Mesenchymal stem cell (in vitro differentiated cells and primary cell): ENCODE data around the gene BMPR1A.

ENCODE experiments used
- DNase-seq: peaks from one replicate; pipeline ENCODE4 v3.0.0-alpha.2; 2013
- H2AFZ ChIP-seq: one replicate; pipeline ENCODE4 v1.6.1; 2013; ENCODE audit warnings: low read depth, mild to moderate bottlenecking, control low read depth, inconsistent platforms, low read length, moderate library complexity
- H2AK5ac ChIP-seq: 2 replicates; pipeline ENCODE4 v1.6.1; 2013; ENCODE audit warnings: low read length, moderate library complexity, mild to moderate bottlenecking, inconsistent platforms; ENCODE audit not compliant: severe bottlenecking
- H2BK120ac ChIP-seq: one replicate; pipeline ENCODE4 v1.6.1; 2013; ENCODE audit warnings: low read depth, mild to moderate bottlenecking, inconsistent platforms, low read length, moderate library complexity
- H2BK12ac ChIP-seq, 2 experiments: one replicate each; pipeline ENCODE4 v1.6.1; 2013; ENCODE audit warnings: inconsistent platforms in 2 of 2, low read length in 2 of 2, mild to moderate bottlenecking in 2 of 2, moderate library complexity in 2 of 2, control low read depth in 1 of 2
- H2BK15ac ChIP-seq: one replicate; pipeline ENCODE4 v1.6.1; 2013; ENCODE audit warnings: mild to moderate bottlenecking, low read depth, inconsistent platforms; ENCODE audit not compliant: poor library complexity, severe bottlenecking
- H2BK5ac ChIP-seq: 2 replicates; pipeline ENCODE4 v1.6.1; 2013; ENCODE audit warnings: low read depth, mild to moderate bottlenecking, low read length, control low read depth, inconsistent platforms; ENCODE audit not compliant: poor library complexity, severe bottlenecking
- H3K14ac ChIP-seq, 2 experiments: one replicate each; pipeline ENCODE4 v1.6.1; 2013; ENCODE audit warnings: inconsistent platforms in 2 of 2, low read length in 2 of 2, control low read depth in 1 of 2, mild to moderate bottlenecking in 1 of 2, moderate library complexity in 1 of 2
- H3K18ac ChIP-seq, 2 experiments: one replicate each; pipeline ENCODE4 v1.6.1; 2013; ENCODE audit warnings: inconsistent platforms in 2 of 2, low read length in 2 of 2, control low read depth in 1 of 2, low read depth in 1 of 2, mild to moderate bottlenecking in 1 of 2
- H3K23ac ChIP-seq, 2 experiments: one replicate each; pipeline ENCODE4 v1.6.1; 2013; ENCODE audit warnings: inconsistent platforms in 2 of 2, low read length in 2 of 2, mild to moderate bottlenecking in 2 of 2, moderate library complexity in 2 of 2, control low read depth in 1 of 2
- H3K27ac ChIP-seq: 2 replicates; pipeline ENCODE4 v1.5.1; 2013; ENCODE audit warnings: mild to moderate bottlenecking, moderate library complexity, low read length, control low read depth, inconsistent platforms; ENCODE audit not compliant: poor library complexity, severe bottlenecking
- H3K27me3 ChIP-seq, 2 experiments: 2 replicates each; pipeline versions ENCODE4 v1.6.1 to v1.7.0; 2013; ENCODE audit warnings: low read length in 2 of 2, mild to moderate bottlenecking in 2 of 2, moderate library complexity in 2 of 2, control low read depth in 1 of 2, inconsistent platforms in 1 of 2; ENCODE audit not compliant: control insufficient read depth in 1 of 2, insufficient read depth in 1 of 2
- H3K36me3 ChIP-seq, 2 experiments: 2 replicates each; pipeline versions ENCODE4 v1.6.1 to v1.7.0; 2013; ENCODE audit warnings: low read length in 2 of 2, control low read depth in 1 of 2, inconsistent platforms in 1 of 2, low read depth in 1 of 2, mild to moderate bottlenecking in 1 of 2; ENCODE audit not compliant: insufficient read depth in 2 of 2, control insufficient read depth in 1 of 2
- H3K4ac ChIP-seq, 2 experiments: one replicate each; pipeline ENCODE4 v1.6.1; 2013; ENCODE audit warnings: inconsistent platforms in 2 of 2, low read length in 2 of 2, mild to moderate bottlenecking in 2 of 2, moderate library complexity in 2 of 2, control low read depth in 1 of 2, low read depth in 1 of 2
- H3K4me1 ChIP-seq: 2 replicates; pipeline ENCODE4 v1.6.1; 2013; ENCODE audit warnings: low read depth, low read length, control low read depth; ENCODE audit not compliant: control insufficient read depth, insufficient read depth
- H3K4me2 ChIP-seq: 2 replicates; pipeline ENCODE4 v1.6.1; 2013; ENCODE audit warnings: low read length, mild to moderate bottlenecking, inconsistent platforms; ENCODE audit not compliant: poor library complexity, severe bottlenecking
- H3K4me3 ChIP-seq, 2 experiments: 2 replicates each; pipeline versions ENCODE4 v1.5.1 to v1.7.0; 2013; ENCODE audit warnings: low read length in 2 of 2, mild to moderate bottlenecking in 2 of 2, control low read depth in 1 of 2, low read depth in 1 of 2; ENCODE audit not compliant: insufficient read depth in 1 of 2
- H3K79me1 ChIP-seq: replicated peaks from 2 replicates; pipeline ENCODE4 v1.6.1; 2013; ENCODE audit warnings: mild to moderate bottlenecking, control low read depth, low read length, inconsistent platforms; ENCODE audit not compliant: poor library complexity, severe bottlenecking
- H3K9ac ChIP-seq: 2 replicates; pipeline ENCODE4 v1.7.0; 2013; ENCODE audit warnings: mild to moderate bottlenecking, low read length, moderate library complexity
- H3K9me3 ChIP-seq: 2 replicates; pipeline ENCODE4 v1.7.0; 2013; ENCODE audit warnings: mild to moderate bottlenecking, low read length; ENCODE audit not compliant: control insufficient read depth
- H4K8ac ChIP-seq: one replicate; pipeline ENCODE4 v1.6.1; 2013; ENCODE audit warnings: inconsistent platforms, mild to moderate bottlenecking, low read length, moderate library complexity
- H4K91ac ChIP-seq: one replicate; pipeline ENCODE4 v1.6.1; 2013; ENCODE audit warnings: mild to moderate bottlenecking, low read length, inconsistent platforms
- WGBS: methylation state at CpG from one replicate; pipeline ENCODE4 v1.1.7; 2013; ENCODE audit warnings: mixed read lengths; 5-methylcytosine and 5-hydroxymethylcytosine counted together

The BMPR1A gene

DNA sequence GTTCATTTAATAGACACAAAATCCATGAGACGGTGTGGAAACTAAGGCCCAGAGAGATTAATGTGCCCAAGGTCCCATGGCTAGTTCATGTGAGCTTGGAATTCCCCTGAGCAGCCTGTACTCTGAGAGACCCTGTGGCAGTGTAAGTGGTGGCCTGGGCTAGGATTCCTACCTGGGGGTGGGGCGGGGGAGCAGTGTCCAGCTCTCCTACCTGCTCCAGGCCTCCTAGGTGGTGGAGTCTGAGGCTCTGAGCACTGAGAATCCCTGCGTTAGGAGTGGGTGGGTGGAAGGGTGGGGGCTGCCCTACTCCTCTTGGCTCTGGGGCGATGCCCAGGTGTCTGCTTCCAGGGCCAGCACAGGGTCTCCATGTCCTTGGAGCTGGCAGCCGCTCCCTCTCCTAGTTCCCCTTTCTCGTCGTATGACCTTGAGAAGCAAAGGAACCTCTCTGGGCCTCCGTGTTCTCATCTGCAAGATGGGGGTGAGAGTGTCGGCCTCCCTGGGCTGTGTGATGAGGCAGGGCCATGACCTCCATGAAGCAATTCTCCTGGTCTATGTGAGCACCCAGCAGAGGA, 204.5 kb downstream of the BMPR1A start:
- Histone ChIP-seq H2AFZ (no peak overlapping the region), H2BK120ac (no peak overlapping the region)
- 83% methylated on average over 9 of the region's 9 CpGs for WGBS

DNA sequence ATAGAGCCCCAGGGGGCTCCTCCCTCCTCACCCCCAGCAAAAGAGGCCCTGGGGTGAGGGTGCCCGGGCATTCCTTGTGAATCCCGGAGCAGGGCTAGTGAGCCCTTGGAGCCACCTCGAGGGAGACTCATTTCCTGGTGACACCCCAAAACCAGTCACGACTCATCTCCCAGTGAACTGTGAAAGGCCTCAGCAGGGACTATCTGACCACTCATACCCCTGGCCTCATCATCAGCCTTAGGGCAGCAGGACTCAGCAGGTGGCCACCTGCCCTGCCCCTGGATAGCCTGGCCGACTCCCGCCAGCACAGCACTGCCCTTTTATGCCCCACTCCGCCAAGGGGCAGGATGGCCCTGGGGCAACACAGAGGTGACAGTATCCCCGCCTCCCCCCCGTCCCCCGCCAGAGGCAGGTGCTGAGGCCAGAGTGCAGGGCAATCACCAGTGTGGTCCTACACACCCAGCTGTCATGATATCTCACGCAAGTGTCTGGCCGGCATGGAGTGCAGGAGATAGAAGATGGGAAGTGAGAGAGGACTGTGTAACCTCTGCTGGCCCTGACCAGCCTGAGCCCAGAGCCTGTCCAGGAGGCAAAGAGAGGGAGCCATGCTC, 205.2 kb downstream of the BMPR1A start:
- DNase-seq, result no peak
- WGBS, result 87% methylated on average over 12 of the region's 12 CpGs

More for the DNA sequence above, 204.5 kb downstream of the BMPR1A start:
- H3K4me3 ChIP-seq, result peak overlapping the region in 1 of 2 experiments; percentile 5
- no peak overlapping the region for H2AK5ac ChIP-seq
- peak overlapping the region in 1 of 2 experiments; percentile 66 for H3K4ac ChIP-seq
- peak overlapping the region; percentile 1 to 38 for H2BK12ac ChIP-seq
- H3K18ac ChIP-seq, result no peak overlapping the region
- no peak overlapping the region for H3K14ac ChIP-seq
- H3K23ac ChIP-seq, result no peak overlapping the region
- H3K36me3 ChIP-seq, result no peaks in the 10 kb centered on the region
- peaks cover 23% of the 10 kb centered on the region for H3K4me1 ChIP-seq
- no peak overlapping the region for H3K27ac ChIP-seq
- no peaks in the 10 kb centered on the region for H3K79me1 ChIP-seq
- no peak overlapping the region for H2BK15ac ChIP-seq
- peak overlapping the region; percentile 34 for H4K91ac ChIP-seq
- H3K9ac ChIP-seq, result peak overlapping the region; percentile 41
- peak overlapping the region; percentile 73 for H4K8ac ChIP-seq
- H2BK5ac ChIP-seq, result no peak overlapping the region
- no peaks in the 10 kb centered on the region for H3K27me3 ChIP-seq
- no peak overlapping the region for H3K4me2 ChIP-seq
- H3K9me3 ChIP-seq, result no peaks in the 10 kb centered on the region
- DNase-seq, result no peak

DNA sequence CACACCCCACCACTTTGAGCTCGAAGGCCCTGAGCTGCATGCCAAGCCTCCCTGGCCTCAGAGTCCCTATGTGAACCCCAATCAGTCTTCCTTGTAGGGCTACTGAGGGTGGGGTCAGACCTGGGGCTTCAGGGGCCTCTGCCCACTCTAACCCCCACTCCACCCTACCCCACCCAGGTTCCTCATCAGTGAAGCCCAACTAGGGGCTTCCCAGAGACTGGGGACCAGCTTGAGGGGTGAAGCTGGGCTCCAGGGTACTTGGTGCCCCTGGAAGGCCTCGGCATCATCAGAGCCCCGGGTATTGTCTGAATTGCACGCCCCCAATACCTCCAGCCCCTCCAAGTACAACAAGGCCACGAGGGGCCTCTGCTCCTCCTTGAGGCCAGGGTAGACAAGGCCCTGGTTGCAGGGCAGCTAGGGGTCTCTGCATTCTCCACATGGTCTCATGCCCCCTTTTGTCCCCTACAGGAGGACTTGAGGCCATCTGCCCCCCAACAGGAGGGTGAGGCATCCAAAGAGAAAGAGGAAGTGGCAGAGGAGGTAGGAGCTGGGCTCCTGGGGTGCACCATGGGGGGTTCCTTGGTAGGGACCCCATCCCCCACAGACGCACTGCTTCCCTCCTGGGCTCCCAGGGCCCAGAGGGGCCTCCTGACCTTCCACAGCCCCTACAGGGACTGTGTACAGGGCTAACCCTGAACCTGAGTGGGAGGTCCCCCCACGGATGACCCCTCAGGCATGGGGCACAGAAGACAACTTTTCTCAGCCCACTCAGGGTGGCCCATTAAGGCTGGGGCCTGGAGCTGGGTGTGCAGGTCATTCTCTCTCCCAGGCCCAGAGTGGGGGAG, 205.9 kb downstream of the BMPR1A start:
- no peaks in the 10 kb centered on the region for H3K79me1 ChIP-seq
- no peak overlapping the region for H3K9ac ChIP-seq
- H3K4me3 ChIP-seq, result no peak overlapping the region
- H3K18ac ChIP-seq, result peak overlapping the region in 1 of 2 experiments; percentile 13
- no peaks in the 10 kb centered on the region for H3K36me3 ChIP-seq
- H2AK5ac ChIP-seq, result no peak overlapping the region
- H2AFZ ChIP-seq, result no peak overlapping the region
- H4K8ac ChIP-seq, result no peak overlapping the region
- DNase-seq, result no peak
- H3K4ac ChIP-seq, result no peak overlapping the region
- H2BK12ac ChIP-seq, result no peak overlapping the region
- H3K9me3 ChIP-seq, result no peaks in the 10 kb centered on the region
- H2BK5ac ChIP-seq, result no peak overlapping the region
- H3K4me1 ChIP-seq, result peaks cover 31% of the 10 kb centered on the region
- H3K4me2 ChIP-seq, result no peak overlapping the region
- no peak overlapping the region for H3K14ac ChIP-seq
- no peaks in the 10 kb centered on the region for H3K27me3 ChIP-seq
- peak overlapping the region; percentile 44 for H2BK15ac ChIP-seq
- H3K27ac ChIP-seq, result no peak overlapping the region
- no peak overlapping the region for H3K23ac ChIP-seq
- H2BK120ac ChIP-seq, result no peak overlapping the region
- H4K91ac ChIP-seq, result peak overlapping the region; percentile 64
- 90% methylated on average over 6 of the region's 7 CpGs for WGBS

More for the DNA sequence above, 205.2 kb downstream of the BMPR1A start:
- Histone ChIP-seq H3K36me3 (no peaks in the 10 kb centered on the region), H4K91ac (peak overlapping the region; percentile 31), H2BK5ac (no peak overlapping the region), H3K23ac (no peak overlapping the region), H2BK120ac (no peak overlapping the region), H3K79me1 (no peaks in the 10 kb centered on the region), H2AK5ac (no peak overlapping the region), H3K27me3 (no peaks in the 10 kb centered on the region), H3K4me1 (peaks cover 25% of the 10 kb centered on the region), H3K27ac (no peak overlapping the region), H3K4ac (no peak overlapping the region), H3K9ac (peak overlapping the region; percentile 41), H3K18ac (peak overlapping the region in 1 of 2 experiments; percentile 13), H4K8ac (no peak overlapping the region), H3K14ac (peak overlapping the region in 1 of 2 experiments; percentile 35), H3K9me3 (no peaks in the 10 kb centered on the region), H2BK12ac (peak overlapping the region in 1 of 2 experiments; percentile 29), H2AFZ (no peak overlapping the region), H3K4me2 (no peak overlapping the region), H3K4me3 (no peak overlapping the region), H2BK15ac (no peak overlapping the region)

DNA sequence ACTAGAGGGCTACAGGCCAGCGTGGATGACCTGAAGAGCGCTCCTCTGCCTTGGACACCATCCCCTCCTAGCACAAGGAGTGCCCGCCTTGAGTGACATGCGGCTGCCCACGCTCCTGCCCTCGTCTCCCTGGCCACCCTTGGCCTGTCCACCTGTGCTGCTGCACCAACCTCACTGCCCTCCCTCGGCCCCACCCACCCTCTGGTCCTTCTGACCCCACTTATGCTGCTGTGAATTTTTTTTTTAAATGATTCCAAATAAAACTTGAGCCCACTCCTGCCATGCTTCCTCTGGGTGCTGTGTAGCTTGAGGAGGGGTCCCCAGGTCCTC, 206.5 kb downstream of the BMPR1A start:
- H3K27ac ChIP-seq, result no peak overlapping the region
- 93% methylated on average over 7 of the region's 7 CpGs for WGBS
- no peak overlapping the region for H4K8ac ChIP-seq
- no peak overlapping the region for H3K14ac ChIP-seq
- peaks cover 31% of the 10 kb centered on the region for H3K4me1 ChIP-seq
- peak overlapping the region in 1 of 2 experiments; percentile 11 for H3K18ac ChIP-seq
- H2BK120ac ChIP-seq, result no peak overlapping the region
- no peak overlapping the region for H3K4ac ChIP-seq
- H3K36me3 ChIP-seq, result peaks cover 0 to 1% of the 10 kb centered on the region in 2 experiments
- no peaks in the 10 kb centered on the region for H3K9me3 ChIP-seq
- H2AK5ac ChIP-seq, result no peak overlapping the region
- H3K9ac ChIP-seq, result no peak overlapping the region
- no peak overlapping the region for H3K23ac ChIP-seq
- H3K79me1 ChIP-seq, result no peaks in the 10 kb centered on the region
- no peak overlapping the region for H2BK12ac ChIP-seq
- H3K4me2 ChIP-seq, result no peak overlapping the region
- no peak overlapping the region for H3K4me3 ChIP-seq
- H3K27me3 ChIP-seq, result no peaks in the 10 kb centered on the region
- H2BK5ac ChIP-seq, result no peak overlapping the region
- DNase-seq, result no peak
- H2AFZ ChIP-seq, result no peak overlapping the region
- H4K91ac ChIP-seq, result peak overlapping the region; percentile 52
- no peak overlapping the region for H2BK15ac ChIP-seq
